IPS DF 6.9 (cell line): ENCODE measurements around the gene RAPGEF1.

Experiments
- DNase-seq: peaks from one replicate; pipeline ENCODE4 v3.0.0-alpha.2; 2013; ENCODE audit warnings: low read depth, low spot score
- H3K27ac ChIP-seq: one replicate; pipeline ENCODE4 v1.5.1; 2013; ENCODE audit warnings: low read length, control low read depth
- H3K27me3 ChIP-seq: 2 replicates; pipeline ENCODE4 v1.6.1; 2013; ENCODE audit warnings: mild to moderate bottlenecking, low read length; ENCODE audit not compliant: control insufficient read depth, insufficient read depth
- H3K36me3 ChIP-seq: 2 replicates; pipeline ENCODE4 v1.6.1; 2013; ENCODE audit warnings: low read length; ENCODE audit not compliant: control insufficient read depth, insufficient read depth
- H3K4me1 ChIP-seq: 2 replicates; pipeline ENCODE4 v1.6.1; 2013; ENCODE audit warnings: low read length; ENCODE audit not compliant: control insufficient read depth, insufficient read depth
- H3K4me3 ChIP-seq: 2 replicates; pipeline ENCODE4 v1.5.1; 2013; ENCODE audit warnings: mild to moderate bottlenecking, low read length
- H3K9me3 ChIP-seq: 2 replicates; pipeline ENCODE4 v1.6.1; 2013; ENCODE audit warnings: low read length, inconsistent platforms; ENCODE audit not compliant: control insufficient read depth, insufficient read depth
- whole genome bisulfite sequencing: extraction: QIAGEN DNeasy Blood & Tissue Kit; methylation state at CpG from one replicate; pipeline ENCODE4 v1.1.7; 2013; ENCODE audit warnings: mixed read lengths, missing lambda C conversion rate; ENCODE audit not compliant: insufficient read length, insufficient coverage; 5-methylcytosine and 5-hydroxymethylcytosine counted together

RAPGEF1 gene

GRCh38 chr9:131578731-131579504 is 161.0 kb downstream of the RAPGEF1 start:
- H3K4me3 ChIP-seq = no peak overlapping the region
- H3K36me3 ChIP-seq = peaks cover 28% of the 10 kb centered on the region
- no peak for DNase-seq
- H3K4me1 ChIP-seq = no peaks in the 10 kb centered on the region; the same call in 1 of the 2 replicates
- H3K9me3 ChIP-seq = no peaks in the 10 kb centered on the region
- no CpG with 5 or more reads among the region's 26 CpGs for WGBS
- no peak overlapping the region for H3K27ac ChIP-seq
- H3K27me3 ChIP-seq = no peaks in the 10 kb centered on the region

GRCh38 chr9:131578021-131578420 is 161.9 kb downstream of the RAPGEF1 start:
- Histone ChIP-seq H3K27me3 (no peaks in the 10 kb centered on the region), H3K9me3 (no peaks in the 10 kb centered on the region), H3K4me3 (no peak overlapping the region), H3K27ac (no peak overlapping the region), H3K36me3 (peaks cover 28% of the 10 kb centered on the region), H3K4me1 (no peaks in the 10 kb centered on the region; the same call in 1 of the 2 replicates)
- DNase-seq = no peak
- no CpG with 5 or more reads among the region's 13 CpGs for WGBS

- Histone ChIP-seq H3K27ac (no peak overlapping the region), H3K4me1 (no peaks in the 10 kb centered on the region; the same call in 1 of the 2 replicates), H3K9me3 (no peaks in the 10 kb centered on the region), H3K36me3 (peaks cover 25% of the 10 kb centered on the region; the same call in 1 of the 2 replicates), H3K27me3 (no peaks in the 10 kb centered on the region), H3K4me3 (no peak overlapping the region)
- DNase-seq = no peak
- no CpG with 5 or more reads among the region's 25 CpGs for WGBS
Measured at GRCh38 chr9:131577005-131578000, 162.6 kb downstream of the RAPGEF1 start.

GRCh38 chr9:131575946-131576853 is 163.7 kb downstream of the RAPGEF1 start:
- Histone ChIP-seq H3K4me3 (no peak overlapping the region), H3K27me3 (no peaks in the 10 kb centered on the region), H3K4me1 (no peaks in the 10 kb centered on the region; the same call in 1 of the 2 replicates), H3K36me3 (peaks cover 23% of the 10 kb centered on the region; the same call in 1 of the 2 replicates), H3K9me3 (no peaks in the 10 kb centered on the region), H3K27ac (no peak overlapping the region)
- no peak for DNase-seq
- no CpG with 5 or more reads among the region's 23 CpGs for WGBS

- no peak overlapping the region for H3K4me3 ChIP-seq
- no peak for DNase-seq
- no peaks in the 10 kb centered on the region; the same call in 1 of the 2 replicates for H3K4me1 ChIP-seq
- no peaks in the 10 kb centered on the region for H3K9me3 ChIP-seq
- peaks cover 18% of the 10 kb centered on the region; the same call in 1 of the 2 replicates for H3K36me3 ChIP-seq
- H3K27ac ChIP-seq = no peak overlapping the region
- WGBS = no CpG with 5 or more reads among the region's 17 CpGs
- H3K27me3 ChIP-seq = no peaks in the 10 kb centered on the region
Measured at GRCh38 chr9:131574730-131575640, 164.9 kb downstream of the RAPGEF1 start.

GRCh38 chr9:131567910-131568309 is 172.0 kb downstream of the RAPGEF1 start:
- no peak for DNase-seq
- no peaks in the 10 kb centered on the region for H3K9me3 ChIP-seq
- no CpG with 5 or more reads among the region's 8 CpGs for WGBS
- no peaks in the 10 kb centered on the region for H3K4me1 ChIP-seq
- H3K27me3 ChIP-seq = no peaks in the 10 kb centered on the region
- no peaks in the 10 kb centered on the region for H3K36me3 ChIP-seq
- H3K4me3 ChIP-seq = no peak overlapping the region
- H3K27ac ChIP-seq = no peak overlapping the region

- Histone ChIP-seq H3K27ac (no peak overlapping the region), H3K36me3 (no peaks in the 10 kb centered on the region), H3K4me1 (no peaks in the 10 kb centered on the region), H3K9me3 (no peaks in the 10 kb centered on the region), H3K27me3 (no peaks in the 10 kb centered on the region), H3K4me3 (no peak overlapping the region)
- WGBS = no CpG with 5 or more reads among the region's 3 CpGs
- DNase-seq = no peak
Measured at GRCh38 chr9:131566158-131566557, 173.7 kb downstream of the RAPGEF1 start.

- no peak overlapping the region for H3K4me3 ChIP-seq
- no peaks in the 10 kb centered on the region for H3K9me3 ChIP-seq
- no peaks in the 10 kb centered on the region for H3K27me3 ChIP-seq
- no peak overlapping the region for H3K27ac ChIP-seq
- no CpG with 5 or more reads among the region's 5 CpGs for WGBS
- DNase-seq = no peak
- H3K4me1 ChIP-seq = no peaks in the 10 kb centered on the region
- H3K36me3 ChIP-seq = no peaks in the 10 kb centered on the region
Measured at GRCh38 chr9:131565369-131565768, 174.5 kb downstream of the RAPGEF1 start.
